SK-N-SH treated with all-trans-retinoic acid at 6 μM for 48 hours (cell line): ENCODE data around the gene SPON1.

ENCODE experiments used
- ATAC-seq: fragments of 200-7000 bp; cut with Tn5 transposase; 3 replicates; pipeline ENCODE4 v1.9.1; 2020; ENCODE audit warnings: mild to moderate bottlenecking, moderate library complexity
- ARNTL ChIP-seq: fragments of 450-650 bp; formaldehyde crosslinking; IDR thresholded peaks from 2 replicates; pipeline ENCODE4 v1.5.0; 2020; ENCODE audit warnings: low read depth, mild to moderate bottlenecking, moderate library complexity, borderline replicate concordance
- BACH2 ChIP-seq: fragments of 250-450 bp; sonication (Bioruptor Pico); IDR thresholded peaks from 2 replicates; pipeline ENCODE4 v1.9.0; 2021; ENCODE audit warnings: mild to moderate bottlenecking, borderline replicate concordance
- CSDC2 ChIP-seq: fragments of 250-450 bp; sonication (Bioruptor Pico); IDR thresholded peaks from 2 replicates; pipeline ENCODE4 v1.5.0; 2020; ENCODE audit warnings: mild to moderate bottlenecking, moderate library complexity
- ISL1 ChIP-seq: fragments of 250-450 bp; sonication (Bioruptor Pico); IDR thresholded peaks from 2 replicates; pipeline ENCODE4 v2.1.2; 2022; ENCODE audit warnings: mild to moderate bottlenecking, moderate library complexity
- OSR1 ChIP-seq: fragments of 250-450 bp; sonication (Bioruptor Pico); IDR thresholded peaks from 2 replicates; pipeline ENCODE4 v1.8.0; 2022; ENCODE audit warnings: moderate library complexity, mild to moderate bottlenecking, inconsistent platforms
- PPARA ChIP-seq: fragments of 250-450 bp; sonication (Bioruptor Pico); IDR thresholded peaks from 2 replicates; pipeline ENCODE4 v1.5.0; 2020; ENCODE audit warnings: mild to moderate bottlenecking, borderline replicate concordance
- RARB ChIP-seq: fragments of 250-450 bp; sonication (Bioruptor Pico); IDR thresholded peaks from 2 replicates; pipeline ENCODE4 v1.8.0; 2021; ENCODE audit warnings: mild to moderate bottlenecking, moderate library complexity
- TCF4 ChIP-seq: fragments of 250-450 bp; sonication (Bioruptor Pico); IDR thresholded peaks from 2 replicates; pipeline ENCODE4 v1.8.0; 2021; ENCODE audit warnings: mild to moderate bottlenecking, moderate library complexity, borderline replicate concordance
- TOX ChIP-seq: fragments of 250-450 bp; sonication (Bioruptor Pico); IDR thresholded peaks from 2 replicates; pipeline ENCODE4 v1.8.0; 2021; ENCODE audit warnings: mild to moderate bottlenecking, moderate library complexity, borderline replicate concordance
- ZC3H10 ChIP-seq: fragments of 250-450 bp; sonication (Bioruptor Pico); IDR thresholded peaks from 2 replicates; pipeline ENCODE4 v1.5.1; 2021; ENCODE audit warnings: mild to moderate bottlenecking, moderate library complexity
- ZFP3 ChIP-seq: fragments of 250-450 bp; sonication (Bioruptor Pico); IDR thresholded peaks from 2 replicates; pipeline ENCODE4 v1.5.0; 2020; ENCODE audit warnings: mild to moderate bottlenecking, moderate library complexity
- ZNF565 ChIP-seq: fragments of 450-650 bp; formaldehyde crosslinking; conservative IDR thresholded peaks from 2 replicates; pipeline ENCODE4 v1.5.0; 2020; ENCODE audit warnings: low read depth, mild to moderate bottlenecking, moderate library complexity
- ZNF8 ChIP-seq: fragments of 450-650 bp; formaldehyde crosslinking; IDR thresholded peaks from 2 replicates; pipeline ENCODE4 v1.5.0; 2020; ENCODE audit warnings: mild to moderate bottlenecking, moderate library complexity
- TF ChIP-seq, protein P1 (sequence below): fragments of 250-450 bp; sonication (Bioruptor Pico); IDR thresholded peaks from 2 replicates; pipeline ENCODE4 v1.5.1; 2020; ENCODE audit warnings: low read depth, mild to moderate bottlenecking, moderate library complexity
- TF ChIP-seq, protein P2 (sequence below): fragments of 250-450 bp; sonication (Bioruptor Pico); IDR thresholded peaks from 2 replicates; pipeline ENCODE4 v1.8.0; 2020; ENCODE audit warnings: mild to moderate bottlenecking, moderate library complexity, borderline replicate concordance
- TF ChIP-seq, protein P3 (sequence below): fragments of 250-450 bp; sonication (Bioruptor Pico); IDR thresholded peaks from 2 replicates; pipeline ENCODE4 v1.8.0; 2021; ENCODE audit warnings: low read depth, mild to moderate bottlenecking, moderate library complexity, borderline replicate concordance
- TF ChIP-seq, protein P4 (sequence below): fragments of 250-450 bp; sonication (Bioruptor Pico); IDR thresholded peaks from 2 replicates; pipeline ENCODE4 v1.5.0; 2020; ENCODE audit warnings: mild to moderate bottlenecking, moderate library complexity
- TF ChIP-seq, protein P5 (sequence below): fragments of 250-450 bp; sonication (Bioruptor Pico); IDR thresholded peaks from 2 replicates; pipeline ENCODE4 v1.5.1; 2021; ENCODE audit warnings: mild to moderate bottlenecking, moderate library complexity

Gene SPON1

DNA sequence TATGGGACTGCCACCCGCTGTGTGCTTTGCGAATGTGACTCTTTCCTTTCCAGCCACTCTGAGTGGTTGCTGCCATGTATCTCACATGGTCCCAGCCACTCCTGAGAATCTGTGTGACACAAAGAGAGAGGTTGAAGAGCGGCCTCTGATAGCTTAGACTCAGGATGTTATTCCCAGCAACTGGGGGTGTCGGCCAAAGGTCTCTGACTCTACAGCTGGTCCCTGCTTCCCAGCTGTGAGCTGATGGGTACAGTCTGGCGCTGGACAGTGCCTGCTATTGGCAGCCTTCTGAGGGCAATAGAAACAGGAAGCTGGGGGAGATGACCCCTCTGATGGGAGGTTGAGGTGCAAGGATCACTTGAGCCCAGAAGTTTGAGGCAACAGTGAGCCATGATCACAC is 291.3 kb downstream of the SPON1 start:
- no peak for ATAC-seq

DNA sequence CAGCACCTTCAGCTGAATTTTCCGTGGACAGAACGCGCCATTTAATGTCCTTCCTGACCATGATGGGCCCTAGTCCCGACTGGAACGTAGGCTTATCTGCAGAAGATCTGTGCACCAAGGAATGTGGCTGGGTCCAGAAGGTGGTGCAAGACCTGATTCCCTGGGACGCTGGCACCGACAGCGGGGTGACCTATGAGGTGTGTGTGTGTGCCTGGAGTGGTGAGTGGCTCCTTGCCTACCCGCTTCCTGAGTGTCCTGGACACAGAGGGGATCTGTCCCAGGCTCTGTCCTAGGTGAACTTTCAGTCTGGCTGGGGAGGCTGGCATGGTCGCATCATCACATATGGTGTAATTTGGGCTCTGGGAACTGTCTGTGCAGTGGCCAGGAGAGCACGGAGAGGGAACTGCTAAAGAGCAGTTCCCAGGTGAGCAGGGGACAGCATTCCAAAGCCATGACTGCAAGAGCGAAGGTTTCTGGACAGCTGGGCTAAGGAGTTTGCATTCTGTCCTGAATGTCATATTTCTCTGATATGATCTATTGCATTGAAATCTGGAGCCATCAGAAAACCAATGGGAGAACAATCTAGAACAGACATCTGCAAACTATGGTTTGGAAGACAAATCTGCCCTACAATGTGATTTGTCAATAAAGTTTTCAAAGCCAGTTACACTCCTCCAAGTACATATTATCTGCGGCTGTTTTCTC is 292.2 kb downstream of the SPON1 start:
- no peak for ATAC-seq
- TF ChIP-seq ARNTL (CRISPR knock-in tag) (no peak), TOX (no peak), CSDC2 (no peak), ZNF8 (no peak), PPARA (no peak), OSR1 (no peak), RARB (CRISPR knock-in tag) (no peak)
- TF ChIP-seq, protein P1, sequence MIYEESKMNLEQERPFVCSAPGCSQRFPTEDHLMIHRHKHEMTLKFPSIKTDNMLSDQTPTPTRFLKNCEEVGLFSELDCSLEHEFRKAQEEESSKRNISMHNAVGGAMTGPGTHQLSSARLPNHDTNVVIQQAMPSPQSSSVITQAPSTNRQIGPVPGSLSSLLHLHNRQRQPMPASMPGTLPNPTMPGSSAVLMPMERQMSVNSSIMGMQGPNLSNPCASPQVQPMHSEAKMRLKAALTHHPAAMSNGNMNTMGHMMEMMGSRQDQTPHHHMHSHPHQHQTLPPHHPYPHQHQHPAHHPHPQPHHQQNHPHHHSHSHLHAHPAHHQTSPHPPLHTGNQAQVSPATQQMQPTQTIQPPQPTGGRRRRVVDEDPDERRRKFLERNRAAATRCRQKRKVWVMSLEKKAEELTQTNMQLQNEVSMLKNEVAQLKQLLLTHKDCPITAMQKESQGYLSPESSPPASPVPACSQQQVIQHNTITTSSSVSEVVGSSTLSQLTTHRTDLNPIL (CRISPR knock-in tag) = no peak
- TF ChIP-seq, protein P2, sequence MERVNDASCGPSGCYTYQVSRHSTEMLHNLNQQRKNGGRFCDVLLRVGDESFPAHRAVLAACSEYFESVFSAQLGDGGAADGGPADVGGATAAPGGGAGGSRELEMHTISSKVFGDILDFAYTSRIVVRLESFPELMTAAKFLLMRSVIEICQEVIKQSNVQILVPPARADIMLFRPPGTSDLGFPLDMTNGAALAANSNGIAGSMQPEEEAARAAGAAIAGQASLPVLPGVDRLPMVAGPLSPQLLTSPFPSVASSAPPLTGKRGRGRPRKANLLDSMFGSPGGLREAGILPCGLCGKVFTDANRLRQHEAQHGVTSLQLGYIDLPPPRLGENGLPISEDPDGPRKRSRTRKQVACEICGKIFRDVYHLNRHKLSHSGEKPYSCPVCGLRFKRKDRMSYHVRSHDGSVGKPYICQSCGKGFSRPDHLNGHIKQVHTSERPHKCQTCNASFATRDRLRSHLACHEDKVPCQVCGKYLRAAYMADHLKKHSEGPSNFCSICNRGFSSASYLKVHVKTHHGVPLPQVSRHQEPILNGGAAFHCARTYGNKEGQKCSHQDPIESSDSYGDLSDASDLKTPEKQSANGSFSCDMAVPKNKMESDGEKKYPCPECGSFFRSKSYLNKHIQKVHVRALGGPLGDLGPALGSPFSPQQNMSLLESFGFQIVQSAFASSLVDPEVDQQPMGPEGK (CRISPR knock-in tag) = no peak

More for the DNA sequence above, 291.3 kb downstream of the SPON1 start:
- TF ChIP-seq, protein P3, sequence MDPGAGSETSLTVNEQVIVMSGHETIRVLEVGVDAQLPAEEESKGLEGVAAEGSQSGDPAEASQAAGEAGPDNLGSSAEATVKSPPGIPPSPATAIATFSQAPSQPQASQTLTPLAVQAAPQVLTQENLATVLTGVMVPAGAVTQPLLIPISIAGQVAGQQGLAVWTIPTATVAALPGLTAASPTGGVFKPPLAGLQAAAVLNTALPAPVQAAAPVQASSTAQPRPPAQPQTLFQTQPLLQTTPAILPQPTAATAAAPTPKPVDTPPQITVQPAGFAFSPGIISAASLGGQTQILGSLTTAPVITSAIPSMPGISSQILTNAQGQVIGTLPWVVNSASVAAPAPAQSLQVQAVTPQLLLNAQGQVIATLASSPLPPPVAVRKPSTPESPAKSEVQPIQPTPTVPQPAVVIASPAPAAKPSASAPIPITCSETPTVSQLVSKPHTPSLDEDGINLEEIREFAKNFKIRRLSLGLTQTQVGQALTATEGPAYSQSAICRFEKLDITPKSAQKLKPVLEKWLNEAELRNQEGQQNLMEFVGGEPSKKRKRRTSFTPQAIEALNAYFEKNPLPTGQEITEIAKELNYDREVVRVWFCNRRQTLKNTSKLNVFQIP = no peak
- TF ChIP-seq ZNF8 (no peak), BACH2 (CRISPR knock-in tag) (no peak)

DNA sequence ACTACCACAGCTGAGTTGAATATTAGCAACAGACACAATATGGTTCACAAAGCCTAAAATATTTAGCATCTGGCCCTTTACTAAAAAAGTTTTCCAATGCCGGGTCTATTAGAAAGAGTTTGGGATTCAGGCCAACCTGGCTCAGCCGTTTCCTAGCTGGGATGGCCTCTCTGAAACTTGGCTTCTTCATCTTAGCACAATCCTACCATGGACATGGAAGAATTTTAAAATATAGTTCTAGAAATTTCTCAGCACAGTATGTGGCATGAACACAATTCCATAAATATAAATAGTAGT is 292.7 kb downstream of the SPON1 start:
- no peak for ATAC-seq
- TF ChIP-seq, protein P2 (CRISPR knock-in tag) = no peak
- TF ChIP-seq TCF4 (CRISPR knock-in tag) (no peak), ZFP3 (CRISPR knock-in tag) (no peak), CSDC2 (no peak), ISL1 (CRISPR knock-in tag) (no peak), ZC3H10 (CRISPR knock-in tag) (no peak), ZNF565 (no peak), OSR1 (no peak)
- TF ChIP-seq, protein P4, sequence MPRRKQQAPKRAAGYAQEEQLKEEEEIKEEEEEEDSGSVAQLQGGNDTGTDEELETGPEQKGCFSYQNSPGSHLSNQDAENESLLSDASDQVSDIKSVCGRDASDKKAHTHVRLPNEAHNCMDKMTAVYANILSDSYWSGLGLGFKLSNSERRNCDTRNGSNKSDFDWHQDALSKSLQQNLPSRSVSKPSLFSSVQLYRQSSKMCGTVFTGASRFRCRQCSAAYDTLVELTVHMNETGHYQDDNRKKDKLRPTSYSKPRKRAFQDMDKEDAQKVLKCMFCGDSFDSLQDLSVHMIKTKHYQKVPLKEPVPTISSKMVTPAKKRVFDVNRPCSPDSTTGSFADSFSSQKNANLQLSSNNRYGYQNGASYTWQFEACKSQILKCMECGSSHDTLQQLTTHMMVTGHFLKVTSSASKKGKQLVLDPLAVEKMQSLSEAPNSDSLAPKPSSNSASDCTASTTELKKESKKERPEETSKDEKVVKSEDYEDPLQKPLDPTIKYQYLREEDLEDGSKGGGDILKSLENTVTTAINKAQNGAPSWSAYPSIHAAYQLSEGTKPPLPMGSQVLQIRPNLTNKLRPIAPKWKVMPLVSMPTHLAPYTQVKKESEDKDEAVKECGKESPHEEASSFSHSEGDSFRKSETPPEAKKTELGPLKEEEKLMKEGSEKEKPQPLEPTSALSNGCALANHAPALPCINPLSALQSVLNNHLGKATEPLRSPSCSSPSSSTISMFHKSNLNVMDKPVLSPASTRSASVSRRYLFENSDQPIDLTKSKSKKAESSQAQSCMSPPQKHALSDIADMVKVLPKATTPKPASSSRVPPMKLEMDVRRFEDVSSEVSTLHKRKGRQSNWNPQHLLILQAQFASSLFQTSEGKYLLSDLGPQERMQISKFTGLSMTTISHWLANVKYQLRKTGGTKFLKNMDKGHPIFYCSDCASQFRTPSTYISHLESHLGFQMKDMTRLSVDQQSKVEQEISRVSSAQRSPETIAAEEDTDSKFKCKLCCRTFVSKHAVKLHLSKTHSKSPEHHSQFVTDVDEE (CRISPR knock-in tag) = no peak
- TF ChIP-seq, protein P5, sequence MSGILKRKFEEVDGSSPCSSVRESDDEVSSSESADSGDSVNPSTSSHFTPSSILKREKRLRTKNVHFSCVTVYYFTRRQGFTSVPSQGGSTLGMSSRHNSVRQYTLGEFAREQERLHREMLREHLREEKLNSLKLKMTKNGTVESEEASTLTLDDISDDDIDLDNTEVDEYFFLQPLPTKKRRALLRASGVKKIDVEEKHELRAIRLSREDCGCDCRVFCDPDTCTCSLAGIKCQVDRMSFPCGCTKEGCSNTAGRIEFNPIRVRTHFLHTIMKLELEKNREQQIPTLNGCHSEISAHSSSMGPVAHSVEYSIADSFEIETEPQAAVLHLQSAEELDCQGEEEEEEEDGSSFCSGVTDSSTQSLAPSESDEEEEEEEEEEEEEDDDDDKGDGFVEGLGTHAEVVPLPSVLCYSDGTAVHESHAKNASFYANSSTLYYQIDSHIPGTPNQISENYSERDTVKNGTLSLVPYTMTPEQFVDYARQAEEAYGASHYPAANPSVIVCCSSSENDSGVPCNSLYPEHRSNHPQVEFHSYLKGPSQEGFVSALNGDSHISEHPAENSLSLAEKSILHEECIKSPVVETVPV (CRISPR knock-in tag) = no peak
- TF ChIP-seq, protein P3 = no peak
